HFFc6 (cell line): ENCODE data around the gene FAM187B. TPM values are rescaled to one million over a fixed set of nuclear protein-coding genes. Genes with fewer than 3 reads are reported as not detected.
A peak's percentile ranks its signal among the peaks of the same experiment; 100 is the strongest.

ENCODE experiments used
- DNase-seq: peaks from one replicate; pipeline ENCODE4 v3.0.0-alpha.2; 2018
- H3K27ac Mint-ChIP-seq: 2 replicates; pipeline ENCODE4 v1.8.0; 2020; ENCODE audit warnings: mild to moderate bottlenecking, mixed read lengths
- H3K27me3 Mint-ChIP-seq: 2 replicates; pipeline ENCODE4 v1.8.0; 2021; ENCODE audit warnings: mild to moderate bottlenecking, moderate library complexity, mixed read lengths; ENCODE audit not compliant: insufficient read depth
- H3K36me3 Mint-ChIP-seq: 2 replicates; pipeline ENCODE4 v1.8.0; 2021; ENCODE audit warnings: low read depth, mixed read lengths
- H3K4me1 Mint-ChIP-seq: 2 replicates; pipeline ENCODE4 v1.8.0; 2020; ENCODE audit warnings: low read depth, mixed read lengths
- H3K4me3 Mint-ChIP-seq: 2 replicates; pipeline ENCODE4 v1.8.0; 2020; ENCODE audit warnings: mild to moderate bottlenecking, moderate library complexity, mixed read lengths
- H3K9me3 Mint-ChIP-seq: 2 replicates; pipeline ENCODE4 v1.8.0; 2020; ENCODE audit warnings: mild to moderate bottlenecking, mixed read lengths
- CTCF ChIP-seq: fragments of 200-600 bp; sonication (generic); IDR thresholded peaks from 2 replicates; pipeline ENCODE4 v1.5.0; 2021; ENCODE audit warnings: antibody characterized with exemption, mild to moderate bottlenecking
- total RNA-seq, 6 experiments: library from RNA; stranded (reverse); fragmentation: NEBNext Ultra II Directional; extraction: Animal tissue kit (Norgen Biotek cat#: 25700); gene quantifications; 2 replicates in 1 of 6; 3 replicates in 5 of 6; pipeline ENCODE4 v1.2.3, GENCODE V29; 2021

FAM187B gene
- total RNA-seq, 6 experiments from 2014 or later = not detected

DNA sequence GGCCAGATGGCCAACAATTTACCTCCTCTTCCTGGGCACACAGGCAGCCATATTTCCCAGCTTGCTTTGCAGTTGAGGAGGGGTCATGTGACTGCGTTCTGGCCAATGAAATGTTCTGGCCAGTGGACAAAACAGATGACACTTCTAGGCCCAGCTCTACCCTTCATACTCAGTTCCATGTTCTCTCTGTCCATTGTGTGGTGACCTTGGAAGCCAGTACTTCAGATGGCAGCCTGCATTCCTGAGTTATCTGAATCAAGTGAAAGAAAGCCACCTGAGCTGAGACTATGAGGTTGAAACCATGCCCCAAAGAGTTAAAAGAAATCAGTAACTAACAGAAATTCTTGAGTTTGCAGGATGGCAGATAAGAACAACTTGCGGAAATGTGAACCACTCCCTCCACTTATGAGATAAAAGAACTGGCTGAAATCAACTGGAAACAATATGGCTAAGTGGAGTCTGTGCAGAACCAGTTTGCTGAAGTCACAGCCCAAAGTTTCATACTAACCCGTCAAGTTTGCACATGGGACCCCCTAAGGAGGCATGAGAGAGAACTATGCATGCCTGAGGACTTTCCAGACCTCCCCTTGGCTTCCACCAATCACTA is 8.1 kb downstream of the FAM187B start:
- Mint-ChIP-seq H3K27me3 (peaks cover 15% of the 10 kb centered on the region), H3K9me3 (peaks cover 4% of the 10 kb centered on the region; the same call in 1 of the 2 replicates), H3K4me3 (no peak overlapping the region), H3K36me3 (no peaks in the 10 kb centered on the region), H3K27ac (no peak overlapping the region), H3K4me1 (peaks cover 5% of the 10 kb centered on the region)
- no peak for TF ChIP-seq CTCF
- DNase-seq = no peak

DNA sequence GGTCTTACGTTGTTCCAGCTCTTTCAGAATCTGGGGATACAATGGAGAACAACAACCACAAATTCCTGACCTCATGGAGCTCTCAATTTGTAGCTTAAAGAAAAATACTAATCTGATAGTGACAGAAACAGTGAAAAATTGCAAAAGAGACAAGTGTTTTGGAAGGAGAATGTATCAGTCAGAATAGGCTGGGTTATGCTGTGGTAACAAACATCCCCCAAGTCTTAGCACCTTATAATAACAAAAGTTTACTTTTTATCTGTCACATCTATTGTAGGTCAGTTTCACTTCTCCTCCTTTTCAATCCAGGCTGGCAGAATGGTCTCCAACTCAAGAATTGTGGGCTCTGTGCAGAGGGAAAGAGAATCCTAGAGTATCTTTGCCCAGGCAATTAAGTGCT is 9.5 kb downstream of the FAM187B start:
- H3K36me3 Mint-ChIP-seq = no peaks in the 10 kb centered on the region
- H3K27ac Mint-ChIP-seq = no peak overlapping the region
- H3K9me3 Mint-ChIP-seq = peaks cover 4% of the 10 kb centered on the region; the same call in 1 of the 2 replicates
- H3K27me3 Mint-ChIP-seq = peaks cover 14% of the 10 kb centered on the region
- TF ChIP-seq CTCF = no peak
- no peak overlapping the region for H3K4me3 Mint-ChIP-seq
- DNase-seq = no peak
- peaks cover 14% of the 10 kb centered on the region for H3K4me1 Mint-ChIP-seq

DNA sequence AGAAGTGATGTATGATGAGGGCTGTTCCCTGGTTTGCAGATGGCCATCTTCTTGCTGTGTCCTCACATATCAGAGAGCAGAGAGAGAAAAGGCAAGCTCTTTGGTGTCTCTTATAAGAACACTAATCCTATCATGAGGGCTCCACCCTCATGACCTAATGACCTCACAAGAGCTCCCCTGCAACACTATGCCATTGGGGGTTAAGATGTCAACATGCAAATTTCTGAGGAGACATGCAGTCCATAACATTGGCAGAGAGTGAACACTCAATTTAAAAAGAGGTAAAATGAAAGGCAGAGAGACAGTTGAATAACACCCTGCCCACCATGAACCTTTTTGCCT is 10.9 kb downstream of the FAM187B start:
- Mint-ChIP-seq H3K4me1 (peaks cover 19% of the 10 kb centered on the region), H3K27me3 (peaks cover 14% of the 10 kb centered on the region), H3K36me3 (no peaks in the 10 kb centered on the region), H3K4me3 (no peak overlapping the region), H3K9me3 (no peaks in the 10 kb centered on the region), H3K27ac (no peak overlapping the region)
- TF ChIP-seq CTCF = no peak
- DNase-seq = no peak

- Mint-ChIP-seq H3K9me3 (no peaks in the 10 kb centered on the region), H3K4me1 (peaks cover 19% of the 10 kb centered on the region), H3K4me3 (no peak overlapping the region), H3K27ac (no peak overlapping the region), H3K36me3 (no peaks in the 10 kb centered on the region), H3K27me3 (peaks cover 14% of the 10 kb centered on the region)
- DNase-seq = no peak
- no peak for TF ChIP-seq CTCF
Measured at GRCh38 chr19:35216833-35217648, 11.5 kb downstream of the FAM187B start.

DNA sequence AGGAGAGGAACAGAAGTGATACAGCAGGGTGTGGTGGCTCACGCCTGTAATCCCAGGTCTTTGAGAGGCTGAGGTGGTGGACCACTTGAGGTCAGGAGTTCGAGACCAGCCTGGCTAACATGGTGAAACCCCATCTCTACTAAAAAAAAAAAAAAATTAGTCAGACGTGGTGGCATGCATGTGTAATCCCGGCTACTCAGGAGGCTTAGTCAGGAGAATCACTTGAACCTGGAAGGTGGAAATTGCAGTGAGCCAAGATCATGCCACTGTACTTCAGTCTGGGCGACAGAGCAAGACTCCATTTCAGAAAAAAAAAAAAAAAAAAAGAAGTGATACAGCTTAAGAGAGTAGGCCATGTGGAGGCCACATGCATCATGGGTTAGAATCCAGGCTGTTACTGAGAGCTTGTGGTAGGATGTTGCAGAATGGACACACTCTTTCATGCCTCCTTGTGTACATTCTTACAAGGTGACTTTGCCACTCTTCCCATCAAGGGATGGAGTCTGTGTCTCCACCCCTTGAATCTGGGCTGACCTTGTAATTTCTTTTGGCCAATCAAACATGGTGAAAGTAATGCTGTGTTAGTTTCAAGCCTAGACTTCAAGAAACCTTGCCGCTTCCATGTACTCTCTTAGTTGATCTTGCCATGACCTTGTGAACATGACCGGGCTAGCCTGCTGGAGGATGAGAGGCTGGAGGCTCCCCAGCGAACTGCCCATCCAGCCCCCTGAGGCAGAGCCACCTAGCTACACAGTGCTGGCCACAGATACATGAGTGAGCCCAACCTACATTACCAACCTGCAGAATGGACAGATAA is 12.3 kb downstream of the FAM187B start:
- Mint-ChIP-seq H3K4me1 (peaks cover 19% of the 10 kb centered on the region), H3K27ac (no peak overlapping the region), H3K27me3 (peaks cover 15% of the 10 kb centered on the region; the same call in 1 of the 2 replicates), H3K36me3 (no peaks in the 10 kb centered on the region), H3K4me3 (no peak overlapping the region), H3K9me3 (no peaks in the 10 kb centered on the region)
- TF ChIP-seq CTCF = no peak
- DNase-seq = peak; percentile 19
